ENCODE data around the gene LRRC8D.
"Not testable (repeated sequence)": the region's sequence is repeated elsewhere in the genome, so short reads cannot be mapped to it uniquely, and the experiment has no call there.

The LRRC8D gene

GRCh38 chr1:89978755-89979154 is 157.9 kb downstream of the LRRC8D start:
- H3F3A ChIP-seq (ENCODE audit: low read depth): no peaks in the 10 kb centered on the region
- no peaks in the 10 kb centered on the region for H3K36me3 ChIP-seq (ENCODE audit: insufficient read depth, low read length)
- no peak overlapping the region for H3K9ac ChIP-seq (ENCODE audit: low read depth, low read length, poor library complexity, severe bottlenecking)
- no peak overlapping the region for H3K4me2 ChIP-seq (ENCODE audit: low read depth, low read length, poor library complexity, severe bottlenecking)
- no peaks in the 10 kb centered on the region for H3K9me3 ChIP-seq (ENCODE audit: insufficient read depth, low read depth, low read length)
- no peaks in the 10 kb centered on the region for H3K79me2 ChIP-seq (ENCODE audit: insufficient read depth, low read length)
- no peaks in the 10 kb centered on the region for H3K27me3 ChIP-seq (ENCODE audit: insufficient read depth, low read length, poor library complexity, severe bottlenecking)
- no peaks in the 10 kb centered on the region for H4K20me1 ChIP-seq (ENCODE audit: insufficient read depth, low read length, poor library complexity, severe bottlenecking)
- peaks cover 10% of the 10 kb centered on the region for H3K4me1 ChIP-seq (ENCODE audit: insufficient read depth, low read length, poor library complexity, severe bottlenecking)
- no peaks in the 10 kb centered on the region for H3K9me2 ChIP-seq (replicated peaks; ENCODE audit: low read depth, low read length)
- no peak overlapping the region for H3K4me3 ChIP-seq (ENCODE audit: low read length, poor library complexity, severe bottlenecking)
- TF ChIP-seq EZH2phosphoT487 (IDR thresholded peaks at IDR 0.05; ENCODE audit: borderline replicate concordance): no peak
- no peak for TF ChIP-seq CTCF (conservative IDR thresholded peaks at IDR 0.05; ENCODE audit: low read length)
- no peak overlapping the region for H2AFZ ChIP-seq (ENCODE audit: low read length)

- H3K4me3 ChIP-seq (ENCODE audit: low read length, poor library complexity, severe bottlenecking): no peak overlapping the region
- H3K4me1 ChIP-seq (ENCODE audit: insufficient read depth, low read length, poor library complexity, severe bottlenecking): peaks cover under 1% of the 10 kb centered on the region
- H3K9me2 ChIP-seq (replicated peaks; ENCODE audit: low read depth, low read length): no peaks in the 10 kb centered on the region
- H4K20me1 ChIP-seq (ENCODE audit: insufficient read depth, low read length, poor library complexity, severe bottlenecking): no peaks in the 10 kb centered on the region
- no peaks in the 10 kb centered on the region for H3K9me3 ChIP-seq (ENCODE audit: insufficient read depth, low read depth, low read length)
- no peaks in the 10 kb centered on the region for H3K36me3 ChIP-seq (ENCODE audit: insufficient read depth, low read length)
- H3K27me3 ChIP-seq (ENCODE audit: insufficient read depth, low read length, poor library complexity, severe bottlenecking): no peaks in the 10 kb centered on the region
- no peak for TF ChIP-seq CTCF (conservative IDR thresholded peaks at IDR 0.05; ENCODE audit: low read length)
- TF ChIP-seq EZH2phosphoT487 (IDR thresholded peaks at IDR 0.05; ENCODE audit: borderline replicate concordance): no peak
- H3K9ac ChIP-seq (ENCODE audit: low read depth, low read length, poor library complexity, severe bottlenecking): no peak overlapping the region
- no peaks in the 10 kb centered on the region for H3K79me2 ChIP-seq (ENCODE audit: insufficient read depth, low read length)
- no peak overlapping the region for H2AFZ ChIP-seq (ENCODE audit: low read length)
- no peaks in the 10 kb centered on the region for H3F3A ChIP-seq (ENCODE audit: low read depth)
- no peak overlapping the region for H3K4me2 ChIP-seq (ENCODE audit: low read depth, low read length, poor library complexity, severe bottlenecking)
These were observed 159.8 kb downstream of the LRRC8D start for GRCh38 chr1:89980605-89981004.

- not testable (repeated sequence) for H3K27me3 ChIP-seq (ENCODE audit: insufficient read depth, low read length, poor library complexity, severe bottlenecking); H2AFZ ChIP-seq (ENCODE audit: low read length); H3K79me2 ChIP-seq (ENCODE audit: insufficient read depth, low read length); H4K20me1 ChIP-seq (ENCODE audit: insufficient read depth, low read length, poor library complexity, severe bottlenecking); H3K9me2 ChIP-seq (replicated peaks; ENCODE audit: low read depth, low read length); H3K9ac ChIP-seq (ENCODE audit: low read depth, low read length, poor library complexity, severe bottlenecking); H3F3A ChIP-seq (ENCODE audit: low read depth); H3K9me3 ChIP-seq (ENCODE audit: insufficient read depth, low read depth, low read length); H3K4me3 ChIP-seq (ENCODE audit: low read length, poor library complexity, severe bottlenecking); H3K4me2 ChIP-seq (ENCODE audit: low read depth, low read length, poor library complexity, severe bottlenecking); H3K4me1 ChIP-seq (ENCODE audit: insufficient read depth, low read length, poor library complexity, severe bottlenecking); H3K36me3 ChIP-seq (ENCODE audit: insufficient read depth, low read length)
These were observed 162.0 kb downstream of the LRRC8D start for GRCh38 chr1:89982846-89983245.

GRCh38 chr1:89984564-89985116 is 163.8 kb downstream of the LRRC8D start:
- not testable (repeated sequence) for H2AFZ ChIP-seq (ENCODE audit: low read length); H3K4me2 ChIP-seq (ENCODE audit: low read depth, low read length, poor library complexity, severe bottlenecking); H3K9me3 ChIP-seq (ENCODE audit: insufficient read depth, low read depth, low read length); H4K20me1 ChIP-seq (ENCODE audit: insufficient read depth, low read length, poor library complexity, severe bottlenecking); H3K9me2 ChIP-seq (replicated peaks; ENCODE audit: low read depth, low read length); H3K79me2 ChIP-seq (ENCODE audit: insufficient read depth, low read length); H3K9ac ChIP-seq (ENCODE audit: low read depth, low read length, poor library complexity, severe bottlenecking); H3K4me1 ChIP-seq (ENCODE audit: insufficient read depth, low read length, poor library complexity, severe bottlenecking); H3K36me3 ChIP-seq (ENCODE audit: insufficient read depth, low read length); H3F3A ChIP-seq (ENCODE audit: low read depth); H3K4me3 ChIP-seq (ENCODE audit: low read length, poor library complexity, severe bottlenecking); H3K27me3 ChIP-seq (ENCODE audit: insufficient read depth, low read length, poor library complexity, severe bottlenecking)
